HG03039 (cell line): Measurements from ENCODE around the gene WDR4.
"Not testable (repeated sequence)": the region's sequence is repeated elsewhere in the genome, so short reads cannot be mapped to it uniquely, and the experiment has no call there.

ENCODE experiments used
- ATAC-seq: cut with Tn5 transposase; IDR thresholded peaks from one replicate; pipeline ENCODE4 v1.9.1; 2021; ENCODE audit warnings: mild to moderate bottlenecking, moderate library complexity; ENCODE audit not compliant: unreplicated experiment

WDR4 gene

GRCh38 chr21:42841156-42841915, 38.0 kb downstream of the WDR4 start:
- ATAC-seq = no peak

- ATAC-seq = no peak
Measured at GRCh38 chr21:42840411-42841155, 38.8 kb downstream of the WDR4 start.

- ATAC-seq = no peak
Measured at GRCh38 chr21:42839271-42840231, 39.8 kb downstream of the WDR4 start.

- not testable (repeated sequence) for ATAC-seq
Measured at GRCh38 chr21:42838212-42838690, 41.1 kb downstream of the WDR4 start.

GRCh38 chr21:42837421-42838211, 41.7 kb downstream of the WDR4 start:
- ATAC-seq = no peak

- no peak for ATAC-seq
Measured at GRCh38 chr21:42836767-42837301, 42.5 kb downstream of the WDR4 start.

GRCh38 chr21:42836402-42836666, 43.0 kb downstream of the WDR4 start:
- ATAC-seq = no peak

- ATAC-seq = no peak
Measured at GRCh38 chr21:42835611-42836401, 43.5 kb downstream of the WDR4 start.

GRCh38 chr21:42835211-42835610, 44.1 kb downstream of the WDR4 start:
- no peak for ATAC-seq

- no peak for ATAC-seq
Measured at GRCh38 chr21:42834726-42835191, 44.6 kb downstream of the WDR4 start.

- ATAC-seq = no peak
Measured at GRCh38 chr21:42833859-42834725, 45.2 kb downstream of the WDR4 start.

GRCh38 chr21:42833439-42833815, 45.9 kb downstream of the WDR4 start:
- no peak for ATAC-seq

- not testable (repeated sequence) for ATAC-seq
Measured at GRCh38 chr21:42832321-42832630, 47.1 kb downstream of the WDR4 start.

- ATAC-seq = no peak
Measured at GRCh38 chr21:42830456-42831455, 48.6 kb downstream of the WDR4 start.

- ATAC-seq = no peak
Measured at GRCh38 chr21:42829954-42830353, 49.4 kb downstream of the WDR4 start.

GRCh38 chr21:42829417-42829816, 49.9 kb downstream of the WDR4 start:
- ATAC-seq = no peak

GRCh38 chr21:42827588-42827987, 51.8 kb downstream of the WDR4 start:
- no peak for ATAC-seq
